DOHH2 (cell line): ENCODE measurements around the gene KRT33B.

Experiments
- CTCF ChIP-seq: fragments of 200-600 bp; sonication (generic); IDR thresholded peaks from one replicate; pipeline ENCODE4 v1.5.1; 2014; ENCODE audit warnings: antibody characterized with exemption, mild to moderate bottlenecking, low read depth, low read length; ENCODE audit not compliant: poor library complexity, severe bottlenecking
- EZH2phosphoT487 ChIP-seq: fragments of 200-600 bp; sonication (generic); IDR thresholded peaks from 2 replicates; pipeline ENCODE4 v1.6.1; 2017; ENCODE audit warnings: borderline replicate concordance, mild to moderate bottlenecking, antibody characterized with exemption, low read length, moderate library complexity, mixed read lengths

- TF ChIP-seq CTCF (no peak), EZH2phosphoT487 (no peak)
Measured at GRCh38 chr17:41333836-41334235, 35.8 kb downstream of the KRT33B start.
